ENCODE data around the gene SLC66A1. TPM values are rescaled to one million over a fixed set of nuclear protein-coding genes. Genes with fewer than 3 reads are reported as not detected.

Gene SLC66A1
- total RNA-seq, 1 experiment from 2014 or later: 22.5 TPM

DNA sequence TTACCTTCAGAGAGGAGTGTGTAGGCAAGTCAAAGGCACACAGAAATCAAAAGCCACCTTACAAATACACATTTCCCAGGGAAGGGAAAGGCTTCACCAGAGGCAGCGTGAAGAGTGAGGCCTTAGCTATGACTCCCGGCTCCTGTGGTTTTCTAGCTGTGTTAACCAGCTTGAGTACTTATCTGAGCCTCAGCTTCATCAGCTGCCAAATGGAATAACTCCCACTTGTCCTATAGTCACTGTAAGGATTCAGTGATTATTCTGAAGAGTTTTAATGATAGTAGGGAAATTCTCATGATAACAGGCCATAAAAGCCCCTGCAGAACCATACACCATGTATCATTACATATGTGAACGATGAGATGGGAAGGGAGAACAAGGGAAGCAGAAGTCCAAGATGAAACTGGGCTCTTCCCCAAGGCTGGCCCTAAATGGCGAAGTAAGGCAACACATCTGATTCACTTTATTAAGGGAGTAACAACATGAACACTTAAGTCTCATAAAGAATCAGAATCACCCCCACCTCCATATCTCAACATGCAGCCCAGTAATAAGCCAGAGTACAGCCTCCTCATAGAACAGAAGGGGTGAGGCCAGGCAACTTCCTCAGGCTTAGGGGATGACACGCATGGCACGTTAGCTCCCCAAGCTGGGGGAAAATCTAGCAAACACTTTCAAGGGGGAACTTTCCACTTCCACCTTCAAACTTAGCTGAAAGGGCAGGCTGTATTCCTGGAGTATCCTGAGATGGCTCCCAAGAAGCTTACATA, 63.7 kb downstream of the SLC66A1 start:
- Histone ChIP-seq H2BK12ac (ENCODE audit: insufficient read length, low read depth, low read length) (no peak overlapping the region), H2AFZ (ENCODE audit: low read length) (no peak overlapping the region), H2AK5ac (ENCODE audit: insufficient read length, low read length) (no peak overlapping the region), H3K9me3 (ENCODE audit: control insufficient read depth, low read depth, low read length) (no peaks in the 10 kb centered on the region), H2BK20ac (ENCODE audit: low read depth, low read length, poor library complexity, severe bottlenecking) (no peak overlapping the region), H3T11ph (ENCODE audit: low read length) (no peak overlapping the region), H3K4me2 (ENCODE audit: insufficient read depth, insufficient read length, low read length) (no peak overlapping the region), H3K56ac (ENCODE audit: insufficient read length, low read depth, low read length) (no peak overlapping the region), H3K27ac (ENCODE audit: insufficient read length, low read depth, low read length) (no peak overlapping the region), H3K9ac (ENCODE audit: extremely low read depth, insufficient read length, low read length) (no peak overlapping the region), H3K23me2 (ENCODE audit: insufficient read length, low read depth, low read length, poor library complexity, severe bottlenecking) (no peaks in the 10 kb centered on the region), H4K5ac (ENCODE audit: insufficient read length, low read depth, low read length) (no peak overlapping the region), H3K79me1 (ENCODE audit: insufficient read depth, low read depth, low read length, poor library complexity, severe bottlenecking) (peaks cover 8% of the 10 kb centered on the region), H3K27me3 (ENCODE audit: insufficient read depth, low read length) (no peaks in the 10 kb centered on the region), H3K4ac (ENCODE audit: low read depth, low read length) (no peak overlapping the region), H3K14ac (ENCODE audit: insufficient read depth, low read length) (no peak overlapping the region), H2BK15ac (ENCODE audit: low read depth, low read length) (no peak overlapping the region), H2BK5ac (ENCODE audit: insufficient read length, low read length) (no peak overlapping the region), H4K8ac (replicated peaks; ENCODE audit: insufficient read length, low read depth, low read length) (no peak overlapping the region), H4K20me1 (ENCODE audit: control insufficient read depth, insufficient read depth, insufficient read length) (no peaks in the 10 kb centered on the region), H3K4me1 (ENCODE audit: insufficient read depth, low read length) (no peaks in the 10 kb centered on the region), H4K91ac (ENCODE audit: insufficient read length, low read depth, low read length) (no peak overlapping the region), H2BK120ac (ENCODE audit: low read depth, low read length, poor library complexity, severe bottlenecking) (no peak overlapping the region), H3K79me2 (ENCODE audit: insufficient read depth, low read length) (peaks cover 2% of the 10 kb centered on the region; the same call in 1 of the 2 replicates), H3K18ac (ENCODE audit: insufficient read length, low read depth, low read length) (no peak overlapping the region), H3K23ac (ENCODE audit: insufficient read length, low read depth, low read length) (no peak overlapping the region)
- Mint-ChIP-seq H3K9me3 (no peaks in the 10 kb centered on the region), H3K27me3 (ENCODE audit: low read depth) (no peaks in the 10 kb centered on the region), H3K36me3 (ENCODE audit: insufficient read depth in 1 of 3, low read depth in 3 of 3) (peaks cover 22 to 59% (median 36%) of the 10 kb centered on the region in 3 experiments), H3K4me1 (no peaks in the 10 kb centered on the region), H3K4me3 (no peak overlapping the region), H3K27ac (no peak overlapping the region)
- WGBS (ENCODE audit: extremely low coverage, insufficient read length, low lambda C conversion rate): no CpG with 5 or more reads among the region's 6 CpGs
- TF ChIP-seq, protein P1, sequence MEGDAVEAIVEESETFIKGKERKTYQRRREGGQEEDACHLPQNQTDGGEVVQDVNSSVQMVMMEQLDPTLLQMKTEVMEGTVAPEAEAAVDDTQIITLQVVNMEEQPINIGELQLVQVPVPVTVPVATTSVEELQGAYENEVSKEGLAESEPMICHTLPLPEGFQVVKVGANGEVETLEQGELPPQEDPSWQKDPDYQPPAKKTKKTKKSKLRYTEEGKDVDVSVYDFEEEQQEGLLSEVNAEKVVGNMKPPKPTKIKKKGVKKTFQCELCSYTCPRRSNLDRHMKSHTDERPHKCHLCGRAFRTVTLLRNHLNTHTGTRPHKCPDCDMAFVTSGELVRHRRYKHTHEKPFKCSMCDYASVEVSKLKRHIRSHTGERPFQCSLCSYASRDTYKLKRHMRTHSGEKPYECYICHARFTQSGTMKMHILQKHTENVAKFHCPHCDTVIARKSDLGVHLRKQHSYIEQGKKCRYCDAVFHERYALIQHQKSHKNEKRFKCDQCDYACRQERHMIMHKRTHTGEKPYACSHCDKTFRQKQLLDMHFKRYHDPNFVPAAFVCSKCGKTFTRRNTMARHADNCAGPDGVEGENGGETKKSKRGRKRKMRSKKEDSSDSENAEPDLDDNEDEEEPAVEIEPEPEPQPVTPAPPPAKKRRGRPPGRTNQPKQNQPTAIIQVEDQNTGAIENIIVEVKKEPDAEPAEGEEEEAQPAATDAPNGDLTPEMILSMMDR (conservative IDR thresholded peaks at IDR 0.05): no peak
- DNase-seq: no peak
